Renal cortex interstitium (tissue), 11 donors: ENCODE data around the gene SMYD3. TPM values are rescaled to one million over a fixed set of nuclear protein-coding genes. Genes with fewer than 3 reads are reported as not detected.

ENCODE experiments used
- DNase-seq, 11 donors: peaks; one replicate each; pipeline ENCODE4 v3.0.0-alpha.2; 2013; ENCODE audit warnings: low read depth in 9 of 11, low spot score in 4 of 11; ENCODE audit errors: extremely low read depth in 1 of 11
- polyA plus RNA-seq, 3 donors: library from polyadenylated mRNA; unstranded; fragments of 120-200 nt; gene quantifications; one replicate each; pipeline ENCODE4 v1.2.1, GENCODE V29; 2013; ENCODE audit not compliant: insufficient read length in 3 of 3

SMYD3 gene
- polyA plus RNA-seq, 3 donors, result 25.0 to 28.7 (median 28.5) TPM

GRCh38 chr1:245908543-245908942 is 598.5 kb downstream of the SMYD3 start:
- DNase-seq, result no peak

- no peak for DNase-seq
These were observed 600.9 kb downstream of the SMYD3 start for GRCh38 chr1:245906207-245906606.

- DNase-seq, result no peak
These were observed 603.2 kb downstream of the SMYD3 start for GRCh38 chr1:245903851-245904250.

DNA sequence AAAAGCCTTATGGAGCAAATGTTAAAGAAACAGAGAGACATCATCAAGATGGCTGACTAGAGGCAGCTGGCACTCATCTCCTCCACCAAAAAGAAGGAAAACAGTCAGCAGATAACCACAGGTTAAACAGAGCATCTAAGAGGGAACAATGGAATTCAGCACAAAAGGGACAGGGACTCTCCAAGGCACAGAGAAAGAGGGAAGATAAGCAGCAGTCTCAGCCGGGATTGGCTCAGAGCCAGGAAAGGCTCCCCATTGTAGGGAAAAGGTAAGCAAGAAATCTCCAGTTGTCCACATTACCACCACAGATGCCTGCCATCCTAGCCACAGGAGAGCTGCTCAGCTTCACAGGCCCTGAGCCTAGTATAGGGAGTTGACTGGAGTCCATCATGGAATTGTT is 605.5 kb downstream of the SMYD3 start:
- no peak for DNase-seq

GRCh38 chr1:245901037-245901436 is 606.0 kb downstream of the SMYD3 start:
- DNase-seq, result no peak

- DNase-seq, result no peak
These were observed 608.5 kb downstream of the SMYD3 start for GRCh38 chr1:245898581-245898980.

DNA sequence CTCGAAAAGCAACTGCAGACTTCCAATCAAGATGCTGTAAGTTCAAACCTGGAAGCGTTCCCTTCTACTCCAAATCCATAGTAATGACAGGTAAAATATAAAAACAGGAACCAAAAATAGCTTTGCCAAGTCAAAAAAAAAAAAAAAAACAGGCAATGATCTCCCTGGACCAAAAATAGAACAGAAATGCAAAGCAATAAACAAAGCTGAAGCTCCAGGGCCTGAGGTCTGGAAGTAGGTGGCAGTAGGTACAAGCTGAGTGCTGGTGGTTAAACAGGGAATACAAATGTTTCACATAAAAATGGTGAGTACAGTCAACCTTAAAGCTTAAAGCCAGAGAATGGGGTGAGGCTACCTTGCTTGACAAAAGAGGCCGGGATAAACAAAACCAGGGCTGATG is 610.8 kb downstream of the SMYD3 start:
- no peak for DNase-seq

DNA sequence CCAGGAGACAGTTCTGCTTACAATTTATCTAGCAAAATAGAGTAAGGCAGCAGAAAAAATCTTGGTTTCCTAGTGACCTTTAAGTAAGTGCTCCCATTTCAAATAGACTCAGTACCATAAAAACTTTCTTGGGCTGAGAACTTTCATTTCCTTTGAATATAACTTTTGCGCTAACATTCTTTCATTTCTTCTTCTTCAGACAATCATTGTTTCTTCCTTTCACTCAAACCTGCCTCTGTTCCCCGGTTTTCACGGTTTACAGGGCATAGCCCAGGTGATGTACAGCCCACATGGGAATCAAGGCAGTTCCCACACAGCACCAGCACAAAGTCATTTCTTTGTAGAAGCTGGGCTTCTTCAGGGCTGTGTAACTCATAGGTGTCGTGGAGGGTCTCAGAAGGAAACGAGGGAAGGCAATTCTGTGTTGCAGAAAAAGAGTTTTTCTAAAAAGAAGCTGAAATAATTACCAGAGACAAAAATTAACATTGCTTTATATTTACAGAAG is 611.6 kb downstream of the SMYD3 start:
- no peak for DNase-seq

- no peak for DNase-seq
These were observed 612.2 kb downstream of the SMYD3 start for GRCh38 chr1:245894843-245895242.

- no peak for DNase-seq
These were observed 614.1 kb downstream of the SMYD3 start for GRCh38 chr1:245893025-245893424.

DNA sequence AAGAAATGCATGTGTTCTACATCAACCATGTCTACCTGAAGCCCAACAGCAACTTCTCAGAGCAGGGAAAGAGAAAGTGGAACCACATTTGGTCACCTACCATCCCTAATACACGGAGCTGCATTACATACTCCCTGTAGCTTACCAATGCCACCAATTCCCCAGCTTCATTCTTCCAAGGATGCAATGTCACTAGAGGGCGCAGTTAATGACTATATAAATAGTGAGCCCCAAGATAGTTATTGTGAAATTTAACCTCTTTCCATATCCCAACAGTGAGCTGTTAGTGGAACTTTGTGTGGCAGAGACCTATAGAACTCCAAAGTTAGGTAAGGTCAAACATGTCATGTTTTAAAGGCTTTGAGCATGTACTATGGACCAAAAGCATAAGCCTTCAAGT is 618.3 kb downstream of the SMYD3 start:
- DNase-seq, result no peak

GRCh38 chr1:245887829-245888228 is 619.2 kb downstream of the SMYD3 start:
- DNase-seq, result no peak

DNA sequence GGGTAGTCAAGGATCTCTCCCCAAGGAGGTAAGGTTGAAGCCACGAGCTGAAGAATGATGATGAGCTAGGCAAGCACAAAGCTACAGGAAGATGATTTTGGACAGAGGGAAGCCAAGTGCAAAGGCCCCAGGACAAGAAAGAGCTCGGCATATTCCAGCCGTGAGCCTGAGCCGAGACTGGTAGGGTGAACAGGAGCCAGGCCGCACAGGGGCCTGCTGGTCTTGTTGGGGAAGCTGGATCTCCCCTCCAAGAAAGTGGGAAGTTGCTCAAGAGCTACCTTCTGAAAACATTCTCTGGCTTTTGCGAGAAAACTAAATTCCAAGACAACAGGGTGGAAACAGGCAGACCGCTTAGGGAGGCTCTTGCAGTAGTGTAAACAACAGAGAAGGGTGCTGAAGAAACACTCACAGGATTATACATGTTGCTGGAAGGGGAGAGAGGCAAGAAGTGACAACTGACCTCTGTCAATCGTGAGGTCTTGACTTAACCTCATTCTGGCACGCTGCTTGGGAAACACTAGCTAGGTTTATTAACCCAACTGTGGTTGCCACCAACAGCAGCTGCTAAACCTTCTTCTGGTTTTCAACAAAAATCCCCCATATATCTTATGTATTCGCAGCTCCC is 625.2 kb downstream of the SMYD3 start:
- DNase-seq, result no peak

DNA sequence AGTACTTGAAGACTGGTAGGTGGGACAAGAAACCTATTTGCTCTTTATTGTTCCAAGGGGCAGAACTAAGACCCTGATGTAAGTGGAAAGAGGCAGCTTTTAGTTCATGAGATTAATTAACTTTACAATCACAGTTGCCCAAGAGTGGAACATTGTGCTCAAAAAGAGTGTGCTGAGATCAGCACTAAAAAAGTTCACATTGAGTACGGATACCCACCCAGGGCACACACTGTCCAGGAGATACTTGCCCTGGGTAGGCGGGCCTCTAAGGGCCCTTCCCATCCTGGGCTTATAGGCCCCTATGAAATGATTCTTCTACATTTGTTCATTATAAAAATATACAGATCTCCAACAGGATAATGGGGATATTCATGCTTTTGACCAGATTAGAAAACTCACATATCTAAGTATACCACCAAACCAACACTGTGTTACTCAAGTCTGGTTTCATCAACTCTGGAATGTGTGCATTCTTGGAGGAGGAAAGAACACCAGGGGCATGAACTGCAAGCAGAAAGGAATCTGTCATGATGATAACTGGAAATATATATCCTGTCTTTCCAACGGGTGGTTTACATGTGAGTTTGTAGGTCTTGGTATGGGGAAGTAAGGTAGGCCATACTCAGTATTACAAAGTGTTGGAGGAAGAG is 626.2 kb downstream of the SMYD3 start:
- no peak for DNase-seq

DNA sequence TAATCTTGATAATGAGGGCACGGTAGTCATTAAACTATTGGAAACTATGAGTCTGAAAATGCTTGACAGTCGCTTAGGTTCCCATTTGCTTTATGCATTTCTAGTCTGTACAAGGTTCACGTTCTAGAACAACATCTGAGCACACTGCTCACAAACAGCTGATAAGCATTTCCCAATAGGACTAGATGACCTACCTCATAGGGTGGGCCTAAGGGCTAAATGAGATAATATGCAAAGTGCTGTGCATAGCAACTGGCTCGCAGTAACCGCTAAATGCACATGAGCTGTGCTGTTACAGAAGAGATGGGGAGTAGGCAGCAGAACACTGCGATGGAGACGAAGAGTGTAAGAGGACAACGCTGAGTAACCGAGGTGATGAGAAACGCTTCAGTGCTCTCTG is 628.0 kb downstream of the SMYD3 start:
- DNase-seq, result no peak

- DNase-seq, result no peak
These were observed 628.5 kb downstream of the SMYD3 start for GRCh38 chr1:245878585-245878984.

DNA sequence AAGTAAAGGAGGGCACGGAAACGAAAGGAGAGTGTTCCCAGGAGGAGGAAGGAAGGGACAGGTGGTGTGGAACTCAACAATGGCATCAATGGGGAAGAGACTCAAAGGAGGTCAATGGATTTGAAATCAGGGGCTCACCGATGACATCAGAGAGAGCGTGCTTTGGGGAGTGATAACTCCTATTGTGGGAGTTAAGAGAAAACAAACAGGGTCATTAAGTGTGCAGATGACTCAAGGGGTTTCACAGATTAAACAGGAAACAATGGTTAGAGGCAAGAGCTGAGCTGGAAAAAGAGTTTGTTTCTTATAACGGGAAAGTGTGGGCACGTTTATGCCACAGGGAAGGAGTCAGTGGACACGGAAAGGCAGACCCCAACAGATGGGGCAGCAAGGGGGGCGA is 629.1 kb downstream of the SMYD3 start:
- no peak for DNase-seq

- DNase-seq, result no peak
These were observed 630.5 kb downstream of the SMYD3 start for GRCh38 chr1:245876586-245876985.

- DNase-seq, result no peak
These were observed 631.4 kb downstream of the SMYD3 start for GRCh38 chr1:245875581-245876261.

DNA sequence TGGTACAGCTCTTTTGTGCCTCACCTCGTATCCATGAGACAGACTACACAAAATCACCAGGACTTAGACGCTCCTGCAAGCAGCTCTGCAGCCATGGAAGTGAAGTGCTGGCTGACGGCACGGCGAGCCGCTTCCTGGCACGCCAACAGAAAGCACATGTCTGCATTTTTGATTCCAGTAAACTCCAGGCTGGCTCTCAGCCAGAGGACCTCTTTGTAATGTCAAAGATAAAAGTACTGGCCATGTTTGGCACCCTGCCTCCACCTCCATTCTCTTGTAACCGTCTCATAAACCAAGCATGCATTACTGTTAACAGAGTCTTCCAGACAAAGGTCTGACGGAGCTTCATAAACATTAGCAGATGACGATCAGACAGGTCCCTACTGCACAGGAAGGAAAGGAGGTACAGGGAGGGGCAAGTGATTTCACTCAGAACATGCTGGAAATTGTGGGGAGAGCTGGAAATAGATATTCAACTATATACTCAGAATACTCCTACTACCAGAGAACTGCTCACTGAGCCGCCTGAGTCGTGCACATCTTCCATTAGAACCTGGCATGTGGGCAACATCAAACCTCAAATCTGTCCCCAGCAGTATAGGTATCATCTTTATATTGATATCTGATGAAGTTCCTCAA is 632.0 kb downstream of the SMYD3 start:
- DNase-seq, result peak; percentile 17 to 51 (median 35)
